Central memory CD4-positive, alpha-beta T cell (primary cell): ENCODE measurements around the gene OXA1L.
"Not testable (repeated sequence)": the region's sequence is repeated elsewhere in the genome, so short reads cannot be mapped to it uniquely, and the experiment has no call there.

Source experiments
- DNase-seq: peaks from one replicate; pipeline ENCODE4 v3.0.0; 2022
- total RNA-seq, 3 experiments: gene quantifications; one replicate each; lab custom pipeline; 2026; lab: John Stamatoyannopoulos, UW

The OXA1L gene
- 87.6 to 102 (median 98.4) reads per million in 3 experiments for total RNA-seq

DNA sequence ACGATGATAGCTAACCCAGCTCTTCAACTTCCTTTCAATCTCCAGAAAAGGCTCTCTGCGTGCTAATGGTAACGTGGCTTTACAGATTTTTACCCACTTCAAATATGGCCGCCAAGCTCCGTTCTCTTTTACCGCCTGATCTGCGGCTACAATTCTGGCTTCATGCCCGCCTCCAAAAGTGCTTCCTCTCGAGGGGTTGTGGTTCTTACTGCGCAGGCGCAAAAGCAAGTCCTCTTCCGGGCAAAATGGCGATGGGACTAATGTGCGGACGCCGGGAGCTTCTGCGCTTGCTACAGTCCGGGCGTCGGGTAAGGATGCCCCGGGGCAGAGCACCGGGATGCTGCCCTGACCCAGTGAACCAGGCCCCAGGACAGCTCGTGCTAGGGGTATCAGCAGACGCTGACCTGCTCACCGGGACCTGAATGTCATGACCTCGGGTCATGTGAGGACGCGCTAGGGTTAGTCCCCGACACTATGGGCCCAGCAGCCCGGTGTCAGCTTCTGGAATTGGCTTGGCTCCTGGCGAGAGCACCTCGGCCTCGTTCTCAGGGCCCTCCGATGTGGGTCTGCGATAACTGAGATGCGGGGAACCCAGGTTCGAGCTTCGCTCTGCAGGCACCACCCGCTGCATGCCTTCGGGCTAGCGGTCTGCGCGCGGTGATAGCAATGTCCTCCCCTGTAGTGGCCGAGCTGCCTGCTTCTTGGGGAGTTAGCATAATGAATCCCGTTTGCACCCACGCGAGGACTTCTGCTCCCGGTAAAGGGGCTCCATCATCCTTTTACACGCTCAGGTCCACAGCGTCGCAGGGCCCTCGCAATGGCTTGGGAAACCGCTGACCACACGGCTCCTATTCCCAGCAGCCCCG lies at the start of gene OXA1L:
TSS of gene OXA1L (plus strand) at position 232 of the 866 bp plus-strand sequence. CDS start at position 246, 14 bp downstream.
- DNase-seq = peak; percentile 97

DNA sequence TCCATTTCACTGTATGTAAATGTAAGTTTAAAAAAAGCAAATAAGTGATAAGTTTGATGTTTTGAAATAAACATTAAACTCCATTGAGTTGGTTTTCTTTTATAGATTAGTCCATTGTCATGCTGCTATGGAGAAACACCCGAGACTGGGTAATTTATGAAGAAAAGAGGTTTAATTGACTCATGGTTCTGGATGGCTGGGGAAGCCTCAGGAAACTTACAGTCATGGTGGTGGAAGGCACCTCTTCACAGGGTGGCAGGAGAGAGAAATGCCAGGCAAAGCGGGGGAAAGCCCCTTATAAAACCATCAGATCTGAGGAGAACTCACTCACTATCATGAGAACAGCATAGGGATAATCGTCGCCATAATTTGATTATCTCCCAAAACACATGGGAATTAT lies 48.4 kb upstream of the OXA1L start:
- DNase-seq = no peak

DNA sequence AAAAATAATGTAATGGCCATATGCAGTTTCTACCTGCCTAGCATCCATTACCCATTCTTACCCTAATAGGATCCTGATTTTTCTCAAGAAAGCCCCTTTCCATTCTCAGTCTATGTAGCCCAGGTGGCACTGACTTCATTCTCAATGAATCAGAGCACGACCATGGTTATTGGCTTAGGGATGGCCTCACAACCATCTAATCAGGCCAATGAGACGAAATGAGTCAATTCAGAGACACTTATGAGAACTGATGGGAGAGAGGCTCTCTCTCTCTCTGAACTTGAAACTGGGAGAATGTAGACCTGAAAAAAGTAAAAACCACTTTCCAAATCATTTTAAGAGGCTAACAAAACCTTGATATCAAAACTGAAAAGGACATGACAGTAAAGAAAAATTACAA lies 45.3 kb upstream of the OXA1L start:
- DNase-seq = no peak

GRCh38 chr14:22723815-22724214 lies 42.7 kb upstream of the OXA1L start:
- no peak for DNase-seq

DNA sequence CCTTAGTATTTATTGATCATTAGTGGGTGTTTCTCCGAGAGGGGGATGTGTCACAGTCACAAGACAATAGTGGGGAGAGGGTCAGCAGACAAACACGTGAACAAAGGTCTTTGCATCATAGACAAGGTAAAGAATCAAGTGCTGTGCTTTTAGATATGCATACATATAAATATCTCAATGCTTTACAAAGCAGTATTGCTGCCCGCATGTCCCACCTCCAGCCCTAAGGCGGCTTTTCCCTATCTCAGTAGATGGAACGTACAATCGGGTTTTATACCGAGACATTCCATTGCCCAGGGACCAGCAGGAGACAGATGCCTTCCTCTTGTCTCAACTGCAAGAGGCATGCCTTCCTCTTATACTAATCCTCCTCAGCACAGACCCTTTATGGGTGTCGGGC lies 41.6 kb upstream of the OXA1L start:
- not testable (repeated sequence) for DNase-seq

DNA sequence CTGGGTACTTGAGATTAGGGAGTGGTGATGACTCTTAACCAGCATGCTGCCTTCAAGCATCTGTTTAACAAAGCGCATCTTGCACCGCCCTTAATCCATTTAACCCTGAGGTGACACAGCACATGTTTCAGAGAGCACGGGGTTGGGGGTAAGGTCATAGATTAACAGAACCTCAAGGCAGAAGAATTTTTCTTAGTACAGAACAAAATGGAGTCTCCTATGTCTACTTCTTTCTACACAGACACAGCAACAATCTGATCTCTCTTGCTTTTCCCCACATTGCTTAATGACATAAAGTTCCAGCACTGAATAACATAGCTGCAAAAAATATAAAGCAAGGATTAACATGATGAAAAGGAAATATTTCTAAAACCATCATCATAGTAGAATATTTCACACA lies 41.1 kb upstream of the OXA1L start:
- DNase-seq = not testable (repeated sequence)

DNA sequence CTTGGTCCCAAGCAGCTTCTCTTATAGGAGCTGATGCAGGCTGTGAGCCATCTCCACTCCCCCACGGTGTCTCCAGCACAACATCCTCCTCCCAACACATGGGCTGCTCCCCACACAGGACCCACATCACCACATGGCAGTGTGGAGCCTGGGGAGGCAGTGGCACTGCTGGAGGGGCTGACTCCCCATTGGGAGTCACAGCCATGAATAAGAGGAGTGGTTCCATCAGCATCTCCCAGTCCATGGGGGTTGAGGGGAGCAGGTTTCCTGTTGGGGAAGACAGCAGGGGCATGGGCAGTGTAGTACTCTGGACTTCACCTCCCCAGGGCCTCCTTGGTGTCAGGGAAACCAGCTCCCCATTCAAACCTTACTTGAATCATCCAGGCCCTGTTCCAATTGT lies 40.5 kb upstream of the OXA1L start:
- no peak for DNase-seq

- not testable (repeated sequence) for DNase-seq
Observed at GRCh38 chr14:22732062-22732461, 34.4 kb upstream of the OXA1L start.

- no peak for DNase-seq
Observed at GRCh38 chr14:22733829-22734228, 32.7 kb upstream of the OXA1L start.

GRCh38 chr14:22735096-22735495 lies 31.4 kb upstream of the OXA1L start:
- no peak for DNase-seq

DNA sequence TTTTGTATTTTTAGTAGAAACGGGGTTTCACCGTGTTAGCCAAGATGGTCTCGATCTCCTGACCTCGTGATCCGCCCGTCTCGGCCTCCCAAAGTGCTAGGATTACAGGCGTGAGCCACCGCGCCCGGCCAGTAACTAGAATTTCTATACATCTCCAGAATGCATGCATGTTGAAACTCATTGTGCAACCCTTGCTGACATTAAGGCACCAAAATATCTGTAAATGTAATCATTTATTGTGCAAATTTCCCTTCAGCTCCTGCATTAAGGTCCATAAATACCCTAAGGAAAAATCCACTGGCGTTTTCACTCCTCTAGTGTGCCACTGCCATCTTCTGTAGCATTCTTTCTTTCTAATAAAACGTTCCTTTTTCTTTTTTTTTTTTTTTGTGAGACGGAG lies 30.1 kb upstream of the OXA1L start:
- not testable (repeated sequence) for DNase-seq

GRCh38 chr14:22737052-22737451 lies 29.4 kb upstream of the OXA1L start:
- DNase-seq = no peak

DNA sequence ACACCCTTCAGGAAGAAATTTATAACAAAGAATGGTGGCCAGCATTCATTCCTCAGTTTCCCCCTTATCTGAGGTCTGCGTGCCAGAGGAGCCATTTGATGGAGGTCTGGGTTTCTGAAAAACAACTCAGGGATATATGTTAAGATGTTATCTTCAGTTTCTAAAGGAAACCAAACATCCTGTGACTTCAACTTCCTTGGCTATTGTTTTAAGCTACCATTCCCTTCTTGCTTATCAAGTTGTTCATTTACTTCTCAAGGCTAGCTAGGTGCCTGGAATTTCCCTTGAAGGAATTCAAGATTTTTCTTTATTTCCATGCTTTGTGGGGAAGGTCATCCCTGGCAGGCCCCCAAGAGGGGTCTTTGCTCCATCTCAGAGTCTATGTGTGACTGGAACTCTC lies 27.1 kb upstream of the OXA1L start:
- no peak for DNase-seq

DNA sequence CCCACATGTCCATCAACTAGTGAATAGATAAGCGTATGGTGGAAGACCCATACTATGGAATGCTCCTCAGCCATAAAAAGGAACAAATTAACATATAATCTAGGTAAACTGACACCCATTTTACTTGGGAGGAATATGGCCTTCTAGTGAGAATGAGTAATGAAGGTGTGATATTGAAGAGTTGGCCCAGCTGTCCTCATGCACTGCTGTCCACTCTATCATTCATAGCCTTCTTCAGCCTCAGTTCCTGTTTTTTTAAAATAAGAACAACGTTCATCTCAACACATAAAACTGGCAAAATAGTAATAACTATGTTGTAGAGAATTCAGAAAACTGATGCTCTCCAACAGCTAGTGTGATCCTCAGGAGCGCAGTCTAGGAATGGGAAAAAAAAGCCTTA lies 26.5 kb upstream of the OXA1L start:
- DNase-seq = no peak

DNA sequence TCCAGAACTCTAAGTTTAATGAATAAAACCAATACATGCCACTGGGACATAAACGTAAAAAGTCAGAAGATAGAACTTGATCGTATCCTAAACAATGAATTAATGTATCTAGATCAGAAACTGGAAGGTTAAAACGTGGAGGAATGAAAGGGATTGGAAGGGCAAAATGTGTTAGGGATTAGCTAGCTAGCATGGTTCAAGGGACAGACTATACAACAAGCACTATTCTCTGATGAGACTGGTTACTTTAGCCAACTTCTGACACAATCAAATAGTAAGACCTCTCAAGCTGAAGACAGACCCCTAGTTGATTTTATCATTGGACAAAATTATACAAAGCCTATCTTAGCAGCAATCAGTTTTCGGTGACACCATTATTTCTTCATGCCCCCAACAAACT lies 18.7 kb upstream of the OXA1L start:
- no peak for DNase-seq

DNA sequence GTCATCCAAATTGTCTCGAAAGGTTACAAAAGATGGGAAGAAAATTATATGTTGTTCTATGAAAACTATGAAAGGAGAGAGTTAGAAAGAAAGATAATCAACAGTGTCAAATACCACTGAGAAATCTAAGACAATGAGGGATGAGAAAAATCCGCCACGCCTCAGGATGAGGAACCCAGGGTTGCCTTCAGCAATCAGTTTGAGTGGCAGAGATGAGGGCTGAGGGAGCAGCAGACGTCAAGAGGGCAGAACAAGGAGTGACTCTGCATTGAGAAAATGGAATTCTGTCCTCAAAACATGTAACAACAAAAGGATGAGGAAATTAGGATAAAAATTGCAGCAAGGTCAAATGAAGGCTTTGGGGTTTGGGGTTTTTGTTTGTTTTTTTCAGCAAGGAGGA lies 18.3 kb upstream of the OXA1L start:
- DNase-seq = no peak

- no peak for DNase-seq
Observed at GRCh38 chr14:22748631-22749068, 17.8 kb upstream of the OXA1L start.

DNA sequence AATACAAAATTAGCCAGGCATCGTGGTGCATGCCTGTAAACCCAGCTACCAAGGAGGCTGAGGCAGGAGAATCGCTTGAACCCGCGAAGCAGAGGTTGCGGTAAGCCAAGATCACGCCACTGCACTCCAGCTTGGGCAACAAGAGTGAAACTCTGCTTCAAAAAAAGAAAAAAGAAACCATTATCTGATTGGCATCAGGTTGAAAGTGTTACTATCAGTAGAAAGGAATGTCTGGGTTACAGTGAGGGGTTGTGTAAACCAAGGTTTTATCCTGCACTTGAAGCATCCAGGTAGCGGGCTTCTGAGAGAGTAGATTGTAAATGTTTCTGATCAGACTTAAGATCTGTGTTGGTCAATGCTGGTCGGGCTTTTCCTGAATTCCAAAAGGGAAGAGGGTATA lies 14.1 kb upstream of the OXA1L start:
- DNase-seq = no peak

GRCh38 chr14:22753586-22753985 lies 12.9 kb upstream of the OXA1L start:
- DNase-seq = no peak

DNA sequence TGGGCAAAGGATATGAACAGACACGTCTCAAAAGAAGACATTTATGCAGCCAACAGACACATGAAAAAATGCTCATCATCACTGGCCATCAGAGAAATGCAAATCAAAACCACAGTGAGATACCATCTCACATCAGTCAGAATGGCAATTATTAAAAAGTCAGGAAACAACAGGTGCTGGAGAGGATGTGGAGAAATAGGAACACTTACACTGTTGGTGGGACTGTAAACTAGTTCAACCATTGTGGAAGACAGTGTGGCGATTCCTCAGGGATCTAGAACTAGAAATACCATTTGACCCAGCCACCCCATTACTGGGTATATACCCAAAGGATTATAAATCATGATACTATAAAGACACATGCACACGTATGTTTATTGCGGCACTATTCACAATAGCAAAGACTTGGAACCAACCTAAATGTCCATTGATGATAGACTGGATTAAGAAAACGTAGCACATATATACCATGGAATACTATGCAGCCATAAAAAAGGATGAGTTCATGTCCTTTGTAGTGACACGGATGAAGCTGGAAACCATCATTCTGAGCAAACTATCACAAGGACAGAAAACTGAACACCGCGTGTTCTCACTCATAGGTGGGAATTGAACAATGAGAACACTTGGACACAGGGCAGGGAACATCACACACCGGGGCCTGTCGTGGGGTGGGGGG lies 8.4 kb upstream of the OXA1L start:
- DNase-seq = not testable (repeated sequence)

- DNase-seq = no peak
Observed at GRCh38 chr14:22761734-22762133, 4.8 kb upstream of the OXA1L start.

DNA sequence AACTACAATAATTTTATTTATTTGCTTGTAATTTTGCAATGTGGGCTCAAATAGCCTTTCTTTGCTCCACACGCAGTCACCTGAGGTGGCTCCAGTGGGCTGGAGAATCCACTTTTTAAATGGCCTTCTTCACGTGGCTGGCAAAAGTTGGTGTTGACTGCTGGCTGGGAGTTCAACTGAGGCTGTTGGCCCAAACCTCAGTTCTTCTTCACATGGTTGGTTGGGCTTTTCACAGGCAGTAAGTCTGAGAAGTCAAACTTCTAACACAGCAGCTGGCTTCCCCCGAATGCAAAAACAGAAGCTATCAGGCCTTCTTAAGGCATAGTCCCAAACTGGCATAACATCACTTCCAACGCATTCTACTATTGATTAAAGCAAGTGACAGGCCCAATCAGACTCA lies 2.1 kb upstream of the OXA1L start:
- no peak for DNase-seq

DNA sequence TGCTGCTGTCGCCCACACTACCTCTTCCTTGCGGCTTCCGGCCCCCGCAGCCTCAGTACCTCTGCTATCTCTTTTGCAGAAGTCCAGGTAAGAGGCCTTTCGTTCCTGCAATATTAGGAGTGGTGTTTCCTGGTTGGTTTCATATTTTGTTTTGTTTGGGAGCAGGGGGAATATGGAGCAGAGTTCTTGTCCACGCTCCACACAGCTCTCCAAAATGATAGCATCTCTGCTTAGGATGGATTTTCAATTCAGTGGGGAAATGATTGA lies 768 bp downstream of the OXA1L start:
- no peak for DNase-seq

DNA sequence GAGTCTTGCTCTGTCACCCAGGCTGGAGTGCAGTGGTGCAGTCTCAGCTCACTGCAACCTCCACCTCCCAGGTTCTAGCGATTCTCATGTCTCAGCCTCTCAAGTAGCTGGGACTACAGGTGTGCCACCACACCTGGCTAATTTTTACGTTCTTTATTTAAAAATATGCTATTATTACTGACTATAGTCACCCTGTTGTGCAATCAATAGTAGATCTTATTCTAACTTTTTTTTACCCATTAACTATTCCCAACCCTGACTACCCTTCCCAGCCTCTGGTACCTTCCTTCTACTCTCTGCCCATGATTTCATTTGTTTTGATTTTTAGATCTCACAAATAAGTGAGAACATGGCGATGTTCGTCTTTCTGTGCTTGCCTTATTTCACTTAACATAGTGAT lies 2.5 kb downstream of the OXA1L start:
- no peak for DNase-seq
